TTC549 (cell line): Measurements from ENCODE around the gene PLPPR3.

Source experiments
- FAIRE-seq: peaks from 2 replicates; lab custom pipeline; 2012; peaks lifted over from hg19 to GRCh38; lab: Jason Lieb, UNC

PLPPR3 gene

GRCh38 chr19:771332-771785, 50.4 kb downstream of the PLPPR3 start:
- FAIRE-seq, result no peak

GRCh38 chr19:769616-770015, 52.1 kb downstream of the PLPPR3 start:
- no peak for FAIRE-seq

DNA sequence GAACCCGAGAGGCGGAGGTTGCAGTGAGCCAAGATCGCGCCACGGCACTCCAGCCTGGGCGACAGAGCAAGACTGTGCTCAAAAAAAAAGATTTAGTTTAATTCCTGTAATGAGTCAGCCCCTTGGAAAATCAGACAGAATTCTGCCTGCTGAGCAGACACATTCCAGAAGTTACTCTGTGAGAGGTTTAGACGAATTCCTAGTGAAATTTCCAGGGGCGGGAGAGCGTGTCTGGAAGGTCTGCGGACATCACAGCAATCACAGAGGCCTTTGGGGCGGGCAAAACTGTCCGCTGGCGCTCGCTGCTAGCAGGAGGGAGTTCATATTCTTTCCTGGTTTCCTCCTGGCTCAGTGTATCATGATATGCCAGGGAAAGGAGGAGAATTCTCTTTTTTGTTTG, 53.3 kb downstream of the PLPPR3 start:
- no peak for FAIRE-seq

DNA sequence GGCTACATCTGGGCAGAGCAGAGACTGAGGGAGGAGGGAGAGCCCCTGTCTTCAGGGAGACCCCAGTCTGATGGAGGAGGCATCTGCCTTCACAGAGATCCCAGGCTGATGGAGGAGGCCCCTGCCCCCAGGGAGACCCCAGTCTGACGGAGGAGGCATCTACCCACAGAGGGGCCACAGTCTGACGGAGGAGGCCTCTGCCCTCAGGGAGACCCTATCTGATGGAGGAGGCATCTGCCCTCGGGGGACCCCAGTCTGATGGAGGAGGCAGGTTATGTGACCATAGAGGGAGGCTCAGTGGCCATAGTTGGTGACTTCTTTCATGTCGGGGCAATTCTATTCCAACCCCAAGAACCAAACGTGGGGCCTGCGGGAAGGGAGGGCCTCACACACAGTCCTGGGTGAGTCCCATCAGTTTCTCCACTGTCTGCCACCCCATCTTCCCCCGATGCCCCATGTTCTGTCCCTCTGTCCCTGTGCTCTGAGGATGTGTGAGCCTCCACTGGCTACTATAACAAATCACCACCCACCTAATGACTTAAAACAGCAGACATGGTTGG, 56.5 kb downstream of the PLPPR3 start:
- no peak for FAIRE-seq

DNA sequence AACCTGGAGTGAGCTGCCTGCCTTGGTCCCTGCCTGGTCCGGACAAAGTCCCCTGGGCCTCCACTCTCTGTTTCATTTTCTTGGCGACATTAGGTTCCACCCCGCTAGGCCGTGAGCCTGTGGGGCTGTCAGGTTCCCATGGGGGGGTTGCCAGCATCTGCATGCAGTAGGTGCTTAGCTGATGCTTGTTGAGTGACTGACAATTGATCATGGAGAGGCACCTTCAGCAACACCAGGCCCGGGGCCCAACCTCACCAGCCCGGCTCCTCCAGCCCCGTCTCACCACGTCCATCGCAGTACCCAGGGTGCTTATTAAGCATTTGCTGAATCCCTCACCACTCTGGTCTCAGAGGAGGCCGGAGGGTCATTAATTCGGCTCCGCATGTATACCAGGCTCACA, 57.5 kb downstream of the PLPPR3 start:
- no peak for FAIRE-seq

DNA sequence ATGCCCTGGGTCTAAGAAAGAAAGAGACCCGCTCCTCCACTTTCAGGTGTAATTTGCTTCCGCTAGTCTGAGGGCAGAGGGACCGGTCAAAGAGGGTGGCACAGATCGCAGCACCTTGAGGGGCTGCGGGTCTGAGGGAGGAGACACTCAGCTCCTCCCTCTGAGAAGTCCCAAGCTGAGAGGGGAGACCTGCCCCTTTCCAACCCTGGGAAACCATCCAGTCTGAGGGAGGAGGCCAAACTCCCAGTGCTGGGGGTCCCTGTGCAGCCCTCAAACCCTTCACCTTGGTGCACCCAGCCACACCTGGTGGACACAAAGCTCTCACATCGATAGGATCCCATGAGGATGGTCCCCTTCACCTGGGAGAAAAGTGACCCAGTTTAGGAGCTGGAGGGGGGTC, 57.9 kb downstream of the PLPPR3 start:
- FAIRE-seq, result no peak

DNA sequence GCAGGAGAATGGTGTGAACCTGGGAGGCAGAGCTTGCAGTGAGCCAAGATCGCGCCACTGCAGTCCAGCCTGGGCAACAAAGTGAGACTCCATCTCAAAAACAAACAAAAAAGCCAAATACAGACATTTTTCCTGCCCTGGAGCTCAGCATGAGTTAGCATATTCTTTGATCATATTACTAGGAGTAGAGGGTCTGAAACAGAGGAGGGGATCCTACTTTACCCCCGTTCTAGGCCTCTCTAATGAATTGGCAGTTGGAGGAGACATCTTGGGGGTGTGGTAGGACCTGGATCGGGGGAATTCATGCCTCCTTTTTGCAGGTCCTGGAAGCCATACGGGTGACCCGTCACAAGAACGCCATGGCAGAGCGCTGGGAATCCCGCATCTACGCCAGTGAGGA, 58.6 kb downstream of the PLPPR3 start:
- no peak for FAIRE-seq
